Caco-2 (cell line): ENCODE measurements around the gene HNRNPDL. TPM values are rescaled to one million over a fixed set of nuclear protein-coding genes. Genes with fewer than 3 reads are reported as not detected.

Source experiments
- BruUV-seq: library from RNA; stranded (reverse); fragments of 400-500 nt; replicated peaks from 2 replicates; lab custom pipeline; 2021; lab: Mats Ljungman, UMichigan
- CTCF ChIA-PET: fragments of 300-600 bp; sonication (Branson Sonifier 250); formaldehyde crosslinking; loops from one replicate; lab custom pipeline; 2022; ENCODE audit warnings: antibody characterized with exemption; lab: Charles Lee
- POLR2A ChIA-PET: fragments of 300-600 bp; sonication (Branson Sonifier 250); formaldehyde crosslinking; loops from one replicate; lab custom pipeline; 2022; ENCODE audit warnings: antibody characterized with exemption; lab: Charles Lee
- DNase-seq, 2 experiments: peaks; one replicate each; pipeline versions ENCODE4 v3.0.0 to v3.0.0-alpha.2; 2020 to 2022
- H3K27me3 ChIP-seq: replicated peaks from 2 replicates; pipeline ENCODE4 v1.6.0; 2011; ENCODE audit warnings: low read length; ENCODE audit not compliant: control insufficient read depth, insufficient read depth
- H3K36me3 ChIP-seq: 2 replicates; pipeline ENCODE4 v1.5.1; 2011; ENCODE audit warnings: low read length; ENCODE audit not compliant: control insufficient read depth, insufficient read depth
- H3K4me1 ChIP-seq: fragments of 250-450 bp; sonication (Bioruptor Pico); 2 replicates; pipeline ENCODE4 v1.5.1; 2020; ENCODE audit warnings: mild to moderate bottlenecking
- H3K4me3 ChIP-seq: 2 replicates; pipeline ENCODE4 v1.5.1; 2011; ENCODE audit warnings: low read depth, mild to moderate bottlenecking, control low read depth, low read length
- H3K9me3 ChIP-seq: fragments of 250-450 bp; sonication (Bioruptor Pico); 2 replicates; pipeline ENCODE4 v1.5.1; 2020; ENCODE audit warnings: mild to moderate bottlenecking, moderate library complexity
- H3K27ac Mint-ChIP-seq: one replicate; pipeline ENCODE4 v1.8.0; 2022; ENCODE audit warnings: mixed read lengths; ENCODE audit not compliant: unreplicated experiment
- H3K27me3 Mint-ChIP-seq: one replicate; pipeline ENCODE4 v1.8.0; 2022; ENCODE audit warnings: mixed read lengths; ENCODE audit not compliant: insufficient read depth, unreplicated experiment
- H3K36me3 Mint-ChIP-seq: one replicate; pipeline ENCODE4 v1.8.0; 2022; ENCODE audit warnings: mild to moderate bottlenecking, mixed read lengths; ENCODE audit not compliant: insufficient read depth, unreplicated experiment
- H3K4me1 Mint-ChIP-seq: one replicate; pipeline ENCODE4 v1.8.0; 2022; ENCODE audit warnings: low read depth, mixed read lengths; ENCODE audit not compliant: unreplicated experiment
- H3K4me3 Mint-ChIP-seq: one replicate; pipeline ENCODE4 v1.8.0; 2022; ENCODE audit warnings: mild to moderate bottlenecking, moderate library complexity, mixed read lengths; ENCODE audit not compliant: unreplicated experiment
- H3K9me3 Mint-ChIP-seq: one replicate; pipeline ENCODE4 v1.8.0; 2022; ENCODE audit warnings: mixed read lengths; ENCODE audit not compliant: unreplicated experiment
- CTCF ChIP-seq, 2 experiments: fragments of 200-600 bp in 1 of 2; IDR thresholded peaks; 1 replicate in 1 of 2; 2 replicates in 1 of 2; pipeline versions ENCODE4 v1.5.1 to v1.8.0; 2011 to 2022; ENCODE audit warnings: antibody characterized with exemption in 1 of 2, control low read depth in 1 of 2, inconsistent platforms in 1 of 2, low read depth in 1 of 2, low read length in 1 of 2, mild to moderate bottlenecking in 1 of 2, moderate library complexity in 1 of 2; ENCODE audit not compliant: insufficient read depth in 1 of 2, severe bottlenecking in 1 of 2, unreplicated experiment in 1 of 2
- intact Hi-C: fragments of 100-400 bp; cut with micrococcal nuclease; formaldehyde crosslinking; loops from one replicate; pipeline ENCODE4 v1.10.0; 2022; ENCODE audit not compliant: unreplicated experiment
- total RNA-seq: library from RNA; stranded (reverse); gene quantifications from 2 replicates; pipeline ENCODE4 v1.2.3, GENCODE V29; 2022

The HNRNPDL gene
- total RNA-seq, 1 experiment from 2014 or later, result 341 TPM

DNA sequence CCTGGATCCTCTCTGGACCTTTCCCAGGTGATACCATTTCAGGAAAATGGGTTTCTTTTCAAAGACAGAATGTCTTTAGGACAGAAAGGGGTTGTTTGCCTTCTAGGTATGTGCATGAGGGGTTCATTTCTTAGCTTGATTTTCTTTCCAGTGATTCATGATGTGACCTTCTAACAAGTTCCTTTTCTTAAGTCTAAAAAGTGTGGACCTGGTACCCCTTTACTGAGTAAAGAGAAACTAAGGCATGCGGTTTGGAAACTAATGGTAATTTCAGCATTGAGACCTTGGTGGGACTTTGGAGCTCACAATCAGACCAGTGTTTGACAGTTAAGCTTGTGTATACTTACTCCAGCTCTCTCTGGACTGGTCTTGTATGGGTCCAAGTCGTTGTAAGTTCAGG, 8.8 kb upstream of the HNRNPDL start:
- H3K27ac Mint-ChIP-seq, result no peak overlapping the region
- H3K4me1 Mint-ChIP-seq, result peaks cover 20% of the 10 kb centered on the region
- ChIA-PET CTCF (interaction anchor here (0.5 kb wide), 1 partner anchor 596 kb away, joined by 3 read pairs; the partner anchor contains the start of gene COPS4), POLR2A (interaction anchor here (2.2 kb wide), 1 partner anchor 10 kb away, joined by 10 read pairs; no protein-coding TSS in a partner anchor)
- Histone ChIP-seq H3K4me3 (no peak overlapping the region), H3K27me3 (no peaks in the 10 kb centered on the region), H3K36me3 (no peaks in the 10 kb centered on the region; the same call in none of the 2 replicates), H3K4me1 (peaks cover 17% of the 10 kb centered on the region), H3K9me3 (no peaks in the 10 kb centered on the region)
- H3K4me3 Mint-ChIP-seq, result no peak overlapping the region
- peaks cover 51% of the 10 kb centered on the region for H3K36me3 Mint-ChIP-seq
- no peak for DNase-seq
- intact Hi-C loops, result no loop called here
- no peaks in the 10 kb centered on the region for H3K27me3 Mint-ChIP-seq
- TF ChIP-seq CTCF (IDR thresholded peaks at IDR 0.05; ENCODE audit: insufficient read depth in 1 of 2, low read depth in 1 of 2, low read length in 1 of 2, severe bottlenecking in 1 of 2, unreplicated experiment in 1 of 2), result no peak
- no TSS peak for BruUV-seq
- H3K9me3 Mint-ChIP-seq, result no peaks in the 10 kb centered on the region

- H3K4me3 Mint-ChIP-seq, result no peak overlapping the region
- H3K27me3 ChIP-seq, result no peaks in the 10 kb centered on the region
- H3K36me3 Mint-ChIP-seq, result peaks cover 55% of the 10 kb centered on the region
- ChIA-PET POLR2A (interaction anchor here (2.2 kb wide), 1 partner anchor 8 kb away, joined by 10 read pairs; no protein-coding TSS in a partner anchor), CTCF (no interaction called here)
- intact Hi-C loops, result no loop called here
- peak; percentile 18 to 54 for DNase-seq
- no TSS peak for BruUV-seq
- peaks cover 17% of the 10 kb centered on the region for H3K4me1 ChIP-seq
- no peaks in the 10 kb centered on the region; the same call in none of the 2 replicates for H3K36me3 ChIP-seq
- H3K9me3 ChIP-seq, result no peaks in the 10 kb centered on the region
- peaks cover 20% of the 10 kb centered on the region for H3K4me1 Mint-ChIP-seq
- H3K27ac Mint-ChIP-seq, result peak overlapping the region; percentile 20
- H3K9me3 Mint-ChIP-seq, result no peaks in the 10 kb centered on the region
- H3K4me3 ChIP-seq, result no peak overlapping the region
- no peak for TF ChIP-seq CTCF (IDR thresholded peaks at IDR 0.05; ENCODE audit: insufficient read depth in 1 of 2, low read depth in 1 of 2, low read length in 1 of 2, severe bottlenecking in 1 of 2, unreplicated experiment in 1 of 2)
- no peaks in the 10 kb centered on the region for H3K27me3 Mint-ChIP-seq
Observed at GRCh38 chr4:82437285-82438005, 7.2 kb upstream of the HNRNPDL start.

- Histone ChIP-seq H3K4me1 (peaks cover 17% of the 10 kb centered on the region), H3K27me3 (no peaks in the 10 kb centered on the region), H3K9me3 (no peaks in the 10 kb centered on the region), H3K4me3 (no peak overlapping the region), H3K36me3 (no peaks in the 10 kb centered on the region; the same call in none of the 2 replicates)
- no TSS peak for BruUV-seq
- ChIA-PET CTCF (no interaction called here), POLR2A (no interaction called here)
- Mint-ChIP-seq H3K4me3 (no peak overlapping the region), H3K36me3 (peaks cover 55% of the 10 kb centered on the region), H3K27me3 (no peaks in the 10 kb centered on the region), H3K27ac (peak overlapping the region; percentile 20), H3K9me3 (no peaks in the 10 kb centered on the region), H3K4me1 (peaks cover 20% of the 10 kb centered on the region)
- intact Hi-C loops, result no loop called here
- no peak for TF ChIP-seq CTCF (IDR thresholded peaks at IDR 0.05; ENCODE audit: insufficient read depth in 1 of 2, low read depth in 1 of 2, low read length in 1 of 2, severe bottlenecking in 1 of 2, unreplicated experiment in 1 of 2)
- DNase-seq, result no peak
Observed at GRCh38 chr4:82436780-82437179, 6.5 kb upstream of the HNRNPDL start.
